Natural killer cell treated with Interleukin-12 subunit alpha and Interleukin-12 subunit beta and Interleukin-15 and Interleukin-18, amount 100 ng/mL, for 72 hours (primary cell): ENCODE data around the gene PIM2. TPM values are rescaled to one million over a fixed set of nuclear protein-coding genes. Genes with fewer than 3 reads are reported as not detected.

ENCODE experiments used
- ATAC-seq, 2 donors: fragments of 150-1000 bp; cut with Tn5 transposase in 1 of 2; sonication (Bioruptor Pico), chemical (Tn5 transposase) in 1 of 2; 2 replicates each; pipeline ENCODE4 v1.10.0; 2021
- DNase-seq: peaks from one replicate; pipeline ENCODE4 v3.0.0; 2022; ENCODE audit warnings: low spot score
- H3K27ac Mint-ChIP-seq, 2 donors: 1 replicate in 1 of 2; 2 replicates in 1 of 2; pipeline ENCODE4 v1.8.0; 2022; ENCODE audit warnings: mixed read lengths in 2 of 2, mild to moderate bottlenecking in 1 of 2, moderate library complexity in 1 of 2
- H3K27me3 Mint-ChIP-seq, 2 donors: 1 replicate in 1 of 2; 2 replicates in 1 of 2; pipeline ENCODE4 v1.8.0; 2022; ENCODE audit warnings: mixed read lengths in 2 of 2
- H3K36me3 Mint-ChIP-seq: one replicate; pipeline ENCODE4 v1.8.0; 2022; ENCODE audit warnings: mixed read lengths
- H3K4me1 Mint-ChIP-seq, 2 donors: 1 replicate in 1 of 2; 2 replicates in 1 of 2; pipeline ENCODE4 v1.8.0; 2022; ENCODE audit warnings: low read depth in 2 of 2, mixed read lengths in 2 of 2, mild to moderate bottlenecking in 1 of 2
- H3K4me3 Mint-ChIP-seq: one replicate; pipeline ENCODE4 v1.8.0; 2022; ENCODE audit warnings: mixed read lengths
- H3K9me3 Mint-ChIP-seq: 2 replicates; pipeline ENCODE4 v1.8.0; 2022; ENCODE audit warnings: mixed read lengths
- total RNA-seq, 2 donors: library from RNA; stranded (reverse); gene quantifications; one replicate each; pipeline ENCODE4 v1.2.3, GENCODE V29; 2022

Gene PIM2
- total RNA-seq, 2 donors from 2014 or later, result 291 to 478 TPM

DNA sequence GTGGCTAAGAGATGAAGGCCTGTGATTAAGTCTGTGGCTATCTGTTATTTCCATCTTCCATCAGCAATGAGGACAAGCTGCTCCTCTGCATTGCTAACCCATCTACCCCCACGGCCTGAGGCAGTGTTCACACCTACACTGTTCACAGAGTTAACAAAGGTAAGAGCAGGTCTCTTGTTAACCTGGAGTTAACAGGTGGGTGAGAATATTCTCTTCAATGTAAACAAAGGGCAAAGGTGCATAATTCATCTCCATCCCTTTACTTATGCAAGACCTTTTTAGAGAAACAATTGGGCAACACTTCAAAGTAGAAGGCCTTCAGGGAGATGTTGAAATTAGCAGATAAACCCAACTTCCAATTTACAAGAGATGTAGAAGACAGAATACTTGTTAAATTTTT lies 10.2 kb downstream of the PIM2 start:
- peaks cover 0 to 10% of the 10 kb centered on the region in 2 donors for H3K27me3 Mint-ChIP-seq
- ATAC-seq (no peak), DNase-seq (no peak)
- H3K27ac Mint-ChIP-seq, result peak overlapping the region; percentile 51 to 82
- H3K4me3 Mint-ChIP-seq, result peak overlapping the region; percentile 39
- peaks cover 11% of the 10 kb centered on the region for H3K36me3 Mint-ChIP-seq
- H3K4me1 Mint-ChIP-seq, result peaks cover 24 to 38% of the 10 kb centered on the region in 2 donors
- H3K9me3 Mint-ChIP-seq, result no peaks in the 10 kb centered on the region

DNA sequence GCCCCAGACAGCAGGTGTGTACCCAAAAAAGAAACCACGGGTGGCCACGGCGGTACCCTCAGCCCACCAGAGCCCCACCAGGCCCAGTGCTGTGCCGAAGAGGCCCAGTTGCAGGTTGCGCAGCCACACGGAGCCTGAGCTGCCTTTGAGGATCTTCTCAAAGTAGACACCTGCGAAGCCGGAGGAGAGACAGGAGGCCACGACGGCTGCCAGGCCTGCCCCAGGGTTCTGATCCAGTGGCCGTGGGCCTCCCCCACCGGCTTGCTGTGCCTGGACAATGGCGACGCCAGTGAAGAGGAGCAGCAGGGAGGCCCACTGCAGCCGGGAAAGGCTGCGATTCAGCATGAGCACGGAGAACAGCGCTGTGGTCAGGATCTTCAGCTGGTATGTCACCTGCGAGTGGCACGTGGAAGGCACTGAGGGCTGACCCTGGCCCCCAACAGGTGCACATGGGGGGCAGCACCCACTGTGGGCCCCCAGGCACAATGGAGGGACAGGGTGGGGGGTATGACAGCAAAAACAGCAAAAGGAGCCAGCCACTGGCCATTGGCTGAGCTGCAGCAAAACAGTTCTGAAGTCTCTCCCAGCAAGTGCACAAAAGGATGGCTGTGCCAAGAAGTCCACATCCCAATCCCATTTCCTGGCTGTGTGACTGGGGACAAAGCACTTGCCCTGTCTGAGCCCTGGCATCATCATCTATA lies 13.6 kb downstream of the PIM2 start:
- no peak overlapping the region for H3K4me3 Mint-ChIP-seq
- peaks cover 0 to 23% of the 10 kb centered on the region in 2 donors for H3K4me1 Mint-ChIP-seq
- H3K36me3 Mint-ChIP-seq, result peaks cover 4% of the 10 kb centered on the region
- DNase-seq (no peak), ATAC-seq (no peak)
- no peaks in the 10 kb centered on the region for H3K9me3 Mint-ChIP-seq
- peak overlapping the region in 1 of 2 donors; percentile 25 for H3K27ac Mint-ChIP-seq
- peaks cover 0 to 4% of the 10 kb centered on the region in 2 donors for H3K27me3 Mint-ChIP-seq

GRCh38 chrX:48904626-48905025 lies 14.2 kb downstream of the PIM2 start:
- ATAC-seq, result peak in 1 of 2 donors; percentile 1
- Mint-ChIP-seq H3K36me3 (peaks cover 4% of the 10 kb centered on the region), H3K4me3 (no peak overlapping the region)

GRCh38 chrX:48904180-48904579 lies 14.6 kb downstream of the PIM2 start:
- Mint-ChIP-seq H3K27me3 (peaks cover 0 to 4% of the 10 kb centered on the region in 2 donors), H3K9me3 (no peaks in the 10 kb centered on the region), H3K4me1 (peaks cover 0 to 23% of the 10 kb centered on the region in 2 donors), H3K4me3 (no peak overlapping the region), H3K27ac (peak overlapping the region in 1 of 2 donors; percentile 80), H3K36me3 (peaks cover 4% of the 10 kb centered on the region)
- no peak for DNase-seq
- ATAC-seq, result no peak

More at GRCh38 chrX:48904626-48905025, 14.2 kb downstream of the PIM2 start:
- Mint-ChIP-seq H3K9me3 (no peaks in the 10 kb centered on the region), H3K27ac (peak overlapping the region in 1 of 2 donors; percentile 25), H3K27me3 (peaks cover 0 to 4% of the 10 kb centered on the region in 2 donors), H3K4me1 (peaks cover 0 to 23% of the 10 kb centered on the region in 2 donors)
- no peak for DNase-seq

DNA sequence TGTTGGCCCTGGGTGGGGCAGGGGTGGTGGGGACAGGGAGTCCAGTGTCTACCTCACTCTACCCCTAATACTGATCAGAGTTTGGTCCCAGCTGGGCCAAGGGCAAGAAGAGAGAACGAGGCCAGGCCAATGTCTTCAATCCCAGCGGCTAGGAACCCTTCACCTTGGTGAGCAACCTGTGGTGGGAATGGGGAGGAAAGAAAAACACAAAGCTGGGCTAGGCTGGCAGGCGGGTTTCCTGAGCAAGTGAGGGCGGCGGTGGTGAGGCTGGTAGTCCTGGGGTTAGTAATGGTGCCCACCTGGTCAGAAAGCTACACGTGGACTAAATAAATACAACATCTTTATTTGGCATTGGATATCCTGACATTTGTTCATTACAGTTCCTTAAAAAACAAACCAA lies 15.5 kb downstream of the PIM2 start:
- DNase-seq, result no peak
- peaks cover 4% of the 10 kb centered on the region for H3K36me3 Mint-ChIP-seq
- H3K9me3 Mint-ChIP-seq, result no peaks in the 10 kb centered on the region
- no peaks in the 10 kb centered on the region for H3K27me3 Mint-ChIP-seq
- H3K4me1 Mint-ChIP-seq, result peaks cover under 1 to 19% of the 10 kb centered on the region in 2 donors
- H3K27ac Mint-ChIP-seq, result no peak overlapping the region
- no peak for ATAC-seq
- no peak overlapping the region for H3K4me3 Mint-ChIP-seq

DNA sequence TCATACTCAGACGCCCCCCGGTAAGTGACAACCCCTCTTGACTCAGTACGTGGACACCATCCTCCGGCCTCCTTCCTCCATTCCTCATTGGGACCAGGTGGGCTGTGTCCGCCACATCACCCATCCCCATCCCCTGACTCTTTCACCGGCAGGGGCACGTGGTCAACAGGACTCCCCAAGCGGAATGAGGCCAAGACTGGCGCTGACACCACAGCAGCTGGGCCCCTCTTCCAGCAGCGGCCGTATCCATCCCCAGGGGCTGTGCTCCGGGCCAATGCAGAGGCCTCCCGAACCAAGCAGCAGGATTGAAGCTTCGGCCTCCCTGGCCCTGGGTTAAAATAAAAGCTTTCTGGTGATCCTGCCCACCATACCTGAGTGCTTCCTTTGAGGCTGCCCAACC lies 16.0 kb downstream of the PIM2 start:
- no peaks in the 10 kb centered on the region for H3K9me3 Mint-ChIP-seq
- H3K4me1 Mint-ChIP-seq, result peaks cover 5 to 21% of the 10 kb centered on the region in 2 donors
- no peak overlapping the region for H3K4me3 Mint-ChIP-seq
- H3K27me3 Mint-ChIP-seq, result no peaks in the 10 kb centered on the region
- peaks cover 4% of the 10 kb centered on the region for H3K36me3 Mint-ChIP-seq
- H3K27ac Mint-ChIP-seq, result no peak overlapping the region
- DNase-seq (no peak), ATAC-seq (no peak)

DNA sequence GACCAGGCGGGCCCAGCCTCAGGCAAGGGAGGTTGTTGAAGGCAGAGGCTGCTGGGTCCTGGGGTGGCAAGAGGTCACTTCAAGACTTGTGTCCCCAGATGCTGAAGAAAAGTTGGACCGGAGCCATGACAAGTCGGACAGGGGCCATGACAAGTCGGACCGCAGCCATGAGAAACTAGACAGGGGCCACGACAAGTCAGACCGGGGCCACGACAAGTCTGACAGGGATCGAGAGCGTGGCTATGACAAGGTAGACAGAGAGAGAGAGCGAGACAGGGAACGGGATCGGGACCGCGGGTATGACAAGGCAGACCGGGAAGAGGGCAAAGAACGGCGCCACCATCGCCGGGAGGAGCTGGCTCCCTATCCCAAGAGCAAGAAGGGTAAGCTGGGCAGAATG lies 16.7 kb downstream of the PIM2 start:
- Mint-ChIP-seq H3K4me1 (peaks cover 5 to 24% of the 10 kb centered on the region in 2 donors), H3K9me3 (no peaks in the 10 kb centered on the region), H3K27me3 (no peaks in the 10 kb centered on the region), H3K4me3 (no peak overlapping the region), H3K36me3 (peaks cover 4% of the 10 kb centered on the region), H3K27ac (peak overlapping the region in 1 of 2 donors; percentile 35)
- DNase-seq (no peak), ATAC-seq (no peak)

GRCh38 chrX:48901069-48901468 lies 17.8 kb downstream of the PIM2 start:
- Mint-ChIP-seq H3K4me1 (peaks cover 11 to 31% of the 10 kb centered on the region in 2 donors), H3K4me3 (no peak overlapping the region), H3K27me3 (no peaks in the 10 kb centered on the region), H3K36me3 (peaks cover 4% of the 10 kb centered on the region), H3K9me3 (no peaks in the 10 kb centered on the region), H3K27ac (no peak overlapping the region)
- ATAC-seq (no peak), DNase-seq (no peak)

GRCh38 chrX:48899078-48899410 lies 19.8 kb downstream of the PIM2 start:
- ATAC-seq (no peak), DNase-seq (no peak)
- Mint-ChIP-seq H3K36me3 (peaks cover 4% of the 10 kb centered on the region), H3K9me3 (no peaks in the 10 kb centered on the region), H3K27ac (peak overlapping the region in 1 of 2 donors; percentile 88), H3K4me3 (peak overlapping the region; percentile 32), H3K4me1 (peaks cover 11 to 35% of the 10 kb centered on the region in 2 donors), H3K27me3 (no peaks in the 10 kb centered on the region)

DNA sequence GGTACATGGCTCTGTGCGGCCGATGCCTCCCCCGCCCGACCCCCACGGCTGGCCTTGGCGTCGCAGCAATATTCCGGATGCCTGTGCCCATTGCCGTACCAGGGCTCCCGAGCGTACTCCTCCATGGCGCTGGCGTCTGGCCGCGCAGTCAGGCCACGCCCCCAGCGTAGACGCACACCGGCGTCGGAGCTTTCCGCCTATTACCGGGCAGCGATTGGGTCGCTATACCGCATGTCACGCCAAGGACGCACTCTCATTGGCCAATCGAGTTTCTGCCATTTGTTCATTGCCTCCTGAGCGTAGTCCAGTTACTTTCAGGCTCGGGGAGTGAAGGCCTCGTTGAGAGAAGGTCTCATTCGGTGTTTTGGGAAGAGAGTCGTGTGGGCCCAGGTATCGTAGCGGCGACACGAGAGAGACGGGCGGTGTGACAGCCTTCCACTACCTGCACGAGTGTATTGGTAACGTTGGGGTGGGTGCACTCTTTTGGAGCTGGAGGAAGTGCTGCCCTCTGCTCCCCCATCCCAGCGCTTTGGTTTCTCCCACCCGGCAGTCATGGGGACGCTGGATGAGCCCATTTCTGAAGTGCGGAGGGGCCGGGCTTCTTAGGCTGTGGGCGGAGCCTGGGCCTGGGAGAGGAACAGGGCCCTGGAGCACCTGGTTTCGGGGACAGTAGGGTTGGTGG lies 21.1 kb downstream of the PIM2 start, which contains the start of the genes PQBP1 and TIMM17B:
TSS of gene PQBP1 (plus strand) at position 306 of the 682 bp plus-strand sequence. CDS start 580 bp downstream, outside the sequence.
TSS of gene TIMM17B (minus strand) at position 144 of the 682 bp plus-strand sequence. CDS start at position 125, 19 bp downstream.
- DNase-seq (peak; percentile 91), ATAC-seq (peak; percentile 93 to 95)
- H3K27me3 Mint-ChIP-seq, result no peaks in the 10 kb centered on the region
- H3K4me1 Mint-ChIP-seq, result peaks cover 11 to 35% of the 10 kb centered on the region in 2 donors
- no peaks in the 10 kb centered on the region for H3K9me3 Mint-ChIP-seq
- H3K27ac Mint-ChIP-seq, result peak within 1 kb of the TSS; percentile 85 to 88
- peak within 1 kb of the TSS; percentile 86 for H3K4me3 Mint-ChIP-seq
- peaks cover 4% of the 10 kb centered on the region for H3K36me3 Mint-ChIP-seq

DNA sequence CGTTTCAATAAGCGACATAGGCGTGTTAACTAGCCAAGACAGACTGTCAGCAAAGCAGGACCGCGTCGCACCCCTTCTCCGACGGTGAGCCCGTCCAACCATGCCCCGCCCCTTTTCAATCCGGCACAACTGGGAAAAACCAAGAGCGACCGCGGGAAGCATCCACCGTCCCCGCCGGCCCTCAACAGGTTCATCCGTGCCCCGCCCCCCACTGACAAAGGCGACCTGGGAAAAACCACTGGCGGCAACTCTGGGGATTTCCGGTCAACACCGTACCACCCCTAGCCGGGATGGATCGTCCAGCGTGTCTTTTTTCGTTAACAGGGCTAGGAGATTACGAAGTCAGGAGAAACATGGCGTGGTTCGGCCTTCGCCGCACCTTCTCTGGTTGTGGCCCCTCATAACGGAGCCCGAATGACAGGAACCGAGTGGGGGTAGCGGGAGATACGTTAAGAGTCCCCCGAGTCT lies 21.6 kb downstream of the PIM2 start:
- no peaks in the 10 kb centered on the region for H3K27me3 Mint-ChIP-seq
- H3K9me3 Mint-ChIP-seq, result no peaks in the 10 kb centered on the region
- peaks cover 3% of the 10 kb centered on the region for H3K36me3 Mint-ChIP-seq
- ATAC-seq (peak; percentile 48 to 49), DNase-seq (peak; percentile 78)
- peak overlapping the region; percentile 86 for H3K4me3 Mint-ChIP-seq
- peak overlapping the region; percentile 85 to 88 for H3K27ac Mint-ChIP-seq
- peaks cover 11 to 34% of the 10 kb centered on the region in 2 donors for H3K4me1 Mint-ChIP-seq

- Mint-ChIP-seq H3K9me3 (no peaks in the 10 kb centered on the region), H3K27ac (peak overlapping the region; percentile 85 to 88), H3K36me3 (no peaks in the 10 kb centered on the region), H3K4me3 (peak overlapping the region; percentile 86), H3K27me3 (no peaks in the 10 kb centered on the region), H3K4me1 (peaks cover 11 to 29% of the 10 kb centered on the region in 2 donors)
- no peak for DNase-seq
- no peak for ATAC-seq
Measured at GRCh38 chrX:48896611-48897011, 22.2 kb downstream of the PIM2 start.

DNA sequence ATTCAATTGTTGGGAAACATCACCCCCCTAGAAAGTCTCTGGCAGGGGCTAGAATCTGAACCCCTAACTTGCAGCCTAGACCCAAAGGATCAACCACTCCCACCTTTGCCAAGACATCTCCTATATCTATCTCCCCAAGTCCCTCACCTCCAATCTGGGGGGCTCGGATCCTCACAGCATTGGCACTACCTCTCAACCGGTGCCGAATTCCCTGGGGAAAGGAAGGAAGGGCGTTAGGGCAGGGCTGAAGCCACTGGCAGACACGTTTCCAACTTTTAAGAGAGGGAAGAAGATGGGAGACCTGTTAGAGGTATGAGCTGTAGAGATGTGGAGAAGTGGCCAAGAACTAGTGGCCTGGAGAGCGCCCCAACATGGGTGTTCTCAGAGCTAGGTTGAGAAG lies 23.9 kb downstream of the PIM2 start:
- DNase-seq (no peak), ATAC-seq (no peak)
- H3K27me3 Mint-ChIP-seq, result peaks cover 0 to 4% of the 10 kb centered on the region in 2 donors
- H3K27ac Mint-ChIP-seq, result no peak overlapping the region
- H3K9me3 Mint-ChIP-seq, result no peaks in the 10 kb centered on the region
- peak overlapping the region; percentile 62 for H3K4me3 Mint-ChIP-seq
- peaks cover 21 to 35% of the 10 kb centered on the region in 2 donors for H3K4me1 Mint-ChIP-seq
- H3K36me3 Mint-ChIP-seq, result no peaks in the 10 kb centered on the region
